KBM-7 (cell line): Measurements from ENCODE around the gene RPS27A.
A peak's percentile ranks its signal among the peaks of the same experiment; 100 is the strongest.
"Not testable (repeated sequence)": the region's sequence is repeated elsewhere in the genome, so short reads cannot be mapped to it uniquely, and the experiment has no call there.

Experiments used
- DNase-seq: peaks from one replicate; pipeline ENCODE4 v3.0.0-alpha.2; 2015
- in situ Hi-C: fragments of 300-500 bp; cut with MboI; formaldehyde crosslinking; loops from 2 replicates; pipeline ENCODE4 v1.14.3; 2020; ENCODE audit warnings: low sequenced_read_pairs, low pct_unique_long_range_greater_than_20kb, mixed read lengths

The RPS27A gene

DNA sequence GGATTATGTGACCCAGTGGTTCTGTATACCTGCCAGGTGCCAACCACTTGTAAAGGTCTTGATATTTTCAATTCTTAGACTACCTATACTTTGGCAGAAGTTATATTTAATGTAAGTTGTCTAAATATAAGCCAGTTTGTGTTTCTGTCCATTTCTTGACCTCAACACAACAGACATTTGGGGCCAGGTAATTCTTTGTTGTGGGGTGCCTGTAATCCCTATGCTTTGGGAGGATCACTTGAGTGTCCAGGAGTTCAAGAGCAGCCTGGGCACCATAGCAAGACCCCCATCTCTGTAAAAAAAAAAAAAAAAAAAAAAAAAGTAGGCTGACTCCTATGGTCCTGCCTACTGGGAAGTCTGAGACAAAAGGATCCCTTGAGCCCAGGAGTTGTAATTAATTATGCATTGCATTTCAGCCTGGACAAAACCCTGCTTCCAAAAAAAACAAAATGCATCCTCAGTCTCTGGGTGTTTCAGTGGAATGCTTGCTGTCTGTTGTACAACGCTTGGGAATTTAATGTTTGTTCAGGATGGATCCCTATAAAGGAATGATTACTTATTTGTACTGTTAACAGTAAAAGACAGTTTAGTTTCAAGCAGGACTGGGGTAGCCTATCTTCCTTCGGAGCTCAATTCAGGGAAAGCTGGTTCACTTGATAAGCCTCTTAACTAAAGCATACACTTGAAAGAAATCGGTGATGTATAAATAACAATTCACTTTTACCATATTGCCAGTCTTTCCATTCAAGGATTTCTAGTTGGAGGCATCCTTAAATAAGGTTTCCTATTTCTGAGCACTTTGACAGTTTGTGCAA lies 3.4 kb downstream of the RPS27A start:
- in situ Hi-C loops: no loop called here
- no peak for DNase-seq

DNA sequence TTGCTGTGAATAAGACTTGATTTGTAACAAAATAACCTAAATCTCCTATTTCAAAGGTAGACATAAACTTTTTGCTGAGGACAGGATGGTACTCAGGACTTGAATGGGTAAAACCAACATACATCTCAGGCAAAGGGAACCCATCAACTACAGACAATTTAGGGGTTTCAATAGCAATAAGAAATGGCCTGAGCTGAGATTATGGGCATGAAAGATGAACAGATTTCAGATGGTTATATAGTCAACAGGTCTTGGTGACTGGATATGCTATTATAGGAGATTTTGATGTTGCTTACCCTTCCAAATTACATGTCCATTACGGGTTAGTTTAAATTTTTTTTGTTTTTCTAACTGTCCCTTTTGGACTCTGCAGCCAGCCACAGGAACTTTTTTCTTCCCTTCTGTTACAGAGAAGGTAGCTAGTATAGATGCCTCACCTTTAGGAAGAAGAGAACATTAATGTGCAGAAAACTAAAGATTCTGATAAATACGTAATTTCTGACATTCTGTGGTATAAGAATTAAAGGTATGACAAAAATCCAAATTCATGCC lies 4.6 kb downstream of the RPS27A start:
- in situ Hi-C loops: no loop called here
- DNase-seq: peak; percentile 31

DNA sequence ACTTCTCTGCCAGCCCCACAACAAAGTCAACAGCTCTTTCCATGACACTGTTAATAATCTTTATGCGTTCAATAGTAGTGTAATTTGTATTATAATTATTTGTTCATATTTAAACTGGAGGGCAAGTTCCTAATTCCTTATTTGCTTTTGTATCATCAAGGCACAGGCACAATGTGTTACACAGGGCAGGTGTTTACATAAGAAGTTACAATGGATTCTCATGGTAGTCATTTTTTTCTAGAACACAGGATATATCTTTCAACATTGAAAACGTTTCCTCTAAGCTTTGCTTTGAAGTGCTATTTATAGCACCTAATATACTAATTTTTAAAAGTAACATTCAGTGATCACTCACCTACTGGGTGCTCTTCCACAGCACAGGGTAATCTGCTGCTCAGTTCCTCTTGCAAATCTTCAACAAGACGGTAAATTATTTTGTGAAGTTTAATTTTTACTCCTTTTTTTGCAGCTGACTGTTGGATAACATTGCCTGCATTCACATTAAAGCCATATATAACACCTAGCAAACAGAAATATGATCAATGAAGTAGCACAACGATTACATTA lies 7.3 kb downstream of the RPS27A start:
- DNase-seq: no peak
- in situ Hi-C loops: no loop called here

DNA sequence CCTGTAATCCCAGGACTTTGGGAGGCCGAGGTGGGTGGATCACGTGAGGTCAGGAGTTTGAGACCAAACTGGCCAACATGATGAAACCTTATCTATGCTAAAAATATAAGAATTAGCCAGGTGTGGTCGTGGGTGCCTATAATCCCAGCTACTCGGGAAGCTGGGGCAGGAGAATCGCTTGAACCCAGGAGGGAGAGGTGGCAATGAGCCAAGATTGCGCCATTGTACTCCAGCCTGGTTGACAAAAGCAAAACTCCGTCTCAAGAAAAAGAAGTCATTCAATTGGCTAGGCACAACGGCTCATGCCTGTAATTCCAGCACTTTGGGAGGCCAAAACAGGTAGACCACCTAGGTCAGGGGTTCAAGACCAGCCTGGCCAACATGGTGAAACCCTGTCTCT lies 9.1 kb downstream of the RPS27A start:
- in situ Hi-C loops, DNase-seq: not testable (repeated sequence)

DNA sequence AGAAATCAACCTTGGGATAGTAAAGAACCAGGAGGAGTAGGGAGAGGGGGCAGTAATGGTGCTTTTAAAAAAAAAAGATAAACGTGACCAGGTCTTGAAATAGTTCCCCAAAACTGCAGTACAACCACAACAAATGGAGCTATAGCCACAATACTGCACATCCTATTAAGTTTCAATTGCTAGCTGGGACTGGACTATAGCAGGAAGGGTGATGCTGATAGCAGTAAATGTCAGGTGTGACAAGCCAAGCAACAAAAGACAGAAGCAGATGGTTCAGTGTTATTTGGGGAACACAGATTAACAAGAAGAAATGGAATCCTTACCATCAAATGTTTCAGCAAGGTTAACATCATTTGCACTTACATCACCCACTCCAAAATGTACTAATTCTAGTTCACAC lies 10.1 kb downstream of the RPS27A start:
- DNase-seq: no peak
- in situ Hi-C loops: no loop called here

DNA sequence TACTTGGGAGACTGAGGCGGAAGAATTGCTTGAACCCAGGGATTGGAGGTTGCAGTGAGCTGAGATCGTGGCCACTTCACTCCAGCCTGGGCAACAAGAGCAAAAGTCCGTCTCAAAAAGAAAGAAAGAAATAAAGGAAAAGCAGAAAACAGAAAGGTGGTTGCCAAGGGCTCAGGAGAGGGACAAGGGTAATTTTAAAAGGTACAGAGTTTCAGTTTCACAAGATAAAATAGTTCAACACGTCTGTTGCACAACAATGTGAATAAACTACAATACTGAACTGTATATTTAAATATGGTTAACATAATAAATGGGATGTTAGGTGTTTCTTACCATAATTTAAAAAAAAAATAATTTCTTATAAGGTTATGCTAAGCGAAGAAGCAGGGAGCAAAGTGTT lies 12.9 kb downstream of the RPS27A start:
- in situ Hi-C loops: no loop called here

DNA sequence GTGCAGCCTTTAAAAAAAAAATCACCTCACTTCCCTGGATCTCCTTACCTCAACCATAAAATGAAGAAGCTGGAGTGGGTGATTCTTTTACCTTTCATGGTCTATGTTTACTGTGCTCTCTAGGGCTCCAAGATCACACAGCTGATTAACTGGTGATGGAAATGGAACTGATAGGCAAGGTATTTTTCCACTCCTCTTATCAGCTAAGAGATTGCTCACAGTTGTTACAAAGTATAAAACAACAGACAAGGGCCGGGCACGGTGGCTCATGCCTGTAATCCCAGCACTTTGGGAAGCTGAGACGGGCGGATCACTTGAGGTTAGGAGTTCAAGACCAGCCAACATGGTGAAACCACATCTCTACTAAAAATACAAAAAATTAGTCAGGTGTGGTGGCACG lies 14.5 kb downstream of the RPS27A start:
- DNase-seq: no peak
- in situ Hi-C loops: no loop called here

More for the DNA sequence above, 12.9 kb downstream of the RPS27A start:
- DNase-seq: no peak

DNA sequence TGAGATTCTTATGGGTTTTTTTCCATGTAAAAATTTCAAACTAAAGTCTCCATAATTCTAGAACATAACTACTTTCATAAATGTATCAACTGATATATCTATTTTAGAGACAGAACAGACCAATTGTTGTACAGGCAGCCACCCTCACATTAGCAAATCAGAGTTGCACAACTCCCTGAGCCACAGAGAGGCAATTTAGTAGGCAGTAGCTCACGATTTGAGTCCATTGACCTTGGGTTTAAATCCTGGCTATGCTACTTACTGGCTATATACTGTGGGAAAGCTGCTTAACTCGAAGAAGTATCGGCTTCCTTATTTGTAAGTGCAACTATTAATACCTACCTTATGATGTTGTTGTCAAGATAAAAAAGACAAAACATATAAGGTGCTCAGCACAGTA lies 20.3 kb downstream of the RPS27A start:
- in situ Hi-C loops: no loop called here

DNA sequence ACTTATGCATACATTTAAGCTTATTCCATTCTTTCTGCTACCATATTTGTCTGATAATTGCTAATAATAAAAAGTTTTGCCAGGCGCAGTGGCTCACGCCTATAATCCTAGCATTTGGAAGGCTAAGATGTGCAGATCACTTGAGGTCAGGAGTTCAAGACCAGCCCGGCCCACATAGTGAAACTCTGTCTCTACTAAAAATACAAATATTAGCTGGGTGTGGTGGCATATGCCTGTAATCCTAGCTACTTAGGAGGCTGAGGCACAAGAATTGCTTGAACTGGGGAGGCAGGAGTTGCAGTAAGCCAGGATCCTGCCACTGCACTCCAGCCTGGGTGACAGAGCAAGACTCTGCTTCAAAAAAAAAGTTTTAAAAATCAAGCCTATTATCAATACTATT lies 27.1 kb downstream of the RPS27A start:
- DNase-seq, in situ Hi-C loops: not testable (repeated sequence)

More for the DNA sequence above, 20.3 kb downstream of the RPS27A start:
- DNase-seq: no peak

DNA sequence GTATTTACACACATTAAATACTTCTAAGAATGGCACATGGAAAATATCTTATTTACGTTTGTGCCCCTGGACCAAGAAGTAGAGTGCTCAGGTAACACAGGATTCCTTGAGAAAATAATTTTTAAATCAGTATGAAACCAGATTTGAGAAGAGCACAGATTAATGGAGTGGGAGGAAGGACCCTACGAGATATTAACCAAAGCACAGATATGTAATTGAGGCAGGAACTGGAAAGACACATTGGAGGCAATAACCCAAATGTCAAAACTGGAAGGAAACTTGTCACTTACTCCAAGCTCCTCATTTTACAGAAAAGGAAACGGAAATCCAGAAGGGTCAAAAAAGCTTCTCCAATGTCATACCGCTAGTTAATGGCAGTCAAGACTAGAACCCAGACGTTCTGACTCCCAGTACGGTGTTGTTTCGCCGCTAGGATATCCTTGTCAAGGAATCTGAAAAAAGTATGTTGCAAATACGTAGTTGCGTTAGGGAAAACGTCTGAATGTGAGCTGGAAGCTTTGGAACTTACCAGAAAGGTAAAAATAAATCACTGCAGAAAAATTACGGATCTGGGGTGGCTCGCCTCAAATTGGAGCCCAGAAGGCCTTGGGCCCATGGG lies 35.9 kb downstream of the RPS27A start:
- DNase-seq: no peak
- in situ Hi-C loops: no loop called here

DNA sequence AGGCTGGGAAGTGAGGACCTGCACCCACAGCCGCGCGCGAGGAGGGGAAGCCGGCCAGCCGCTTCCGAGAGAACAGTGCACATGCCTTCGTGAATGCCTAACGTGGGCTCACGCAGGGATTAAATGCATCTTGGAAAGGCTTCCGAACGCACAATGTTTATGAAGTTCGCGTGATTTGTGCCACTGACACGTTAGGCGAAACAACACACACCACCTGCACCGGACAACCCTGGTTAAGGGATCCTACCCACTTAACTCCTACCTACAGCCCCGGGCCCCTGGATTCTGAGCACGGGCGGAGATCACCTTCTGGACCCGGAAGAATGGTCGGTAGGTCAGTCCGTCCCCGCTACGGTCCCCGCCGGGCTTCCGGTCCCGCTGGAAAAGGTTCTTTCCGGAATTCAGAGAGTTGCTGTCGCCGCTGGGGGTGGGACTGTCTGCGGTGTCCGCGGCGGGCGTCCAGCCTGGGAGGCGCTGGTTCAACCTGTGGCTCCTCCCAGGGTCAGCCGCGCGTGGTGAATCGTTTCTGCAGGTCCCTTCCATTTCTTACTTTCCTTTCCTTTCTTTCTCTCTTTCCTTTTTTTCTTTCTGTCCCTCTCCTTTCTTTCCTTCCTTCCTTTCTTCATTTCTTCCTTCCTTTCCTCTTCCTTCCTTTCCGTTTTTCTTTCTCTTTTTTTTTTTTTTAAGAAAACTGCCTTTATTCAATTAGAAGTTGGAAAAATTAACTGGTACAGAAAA lies 36.6 kb downstream of the RPS27A start, which contains the start of gene MTIF2:
TSS of gene MTIF2 (minus strand) at position 325 of the 738 bp plus-strand sequence. CDS start 5,373 bp downstream, outside the sequence.
- peak; percentile 95 for DNase-seq
- in situ Hi-C loops: no loop called here

DNA sequence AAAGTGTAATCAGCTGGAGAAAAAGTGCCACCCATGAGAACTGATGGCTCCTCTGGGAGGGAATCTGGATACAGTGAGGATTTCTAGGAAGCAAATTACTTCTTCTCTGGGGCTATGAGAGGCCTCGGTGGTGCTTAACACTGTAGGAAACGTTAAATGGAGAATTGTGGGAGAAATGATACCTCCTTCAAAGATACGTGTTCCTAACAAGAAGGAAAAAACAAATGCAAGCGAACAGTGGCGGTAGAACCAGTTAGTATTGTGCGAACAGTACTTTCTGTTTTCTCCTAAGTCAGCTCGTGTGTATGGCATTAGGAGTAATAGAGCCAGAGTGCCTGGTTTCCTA lies 37.1 kb downstream of the RPS27A start:
- no peak for DNase-seq

DNA sequence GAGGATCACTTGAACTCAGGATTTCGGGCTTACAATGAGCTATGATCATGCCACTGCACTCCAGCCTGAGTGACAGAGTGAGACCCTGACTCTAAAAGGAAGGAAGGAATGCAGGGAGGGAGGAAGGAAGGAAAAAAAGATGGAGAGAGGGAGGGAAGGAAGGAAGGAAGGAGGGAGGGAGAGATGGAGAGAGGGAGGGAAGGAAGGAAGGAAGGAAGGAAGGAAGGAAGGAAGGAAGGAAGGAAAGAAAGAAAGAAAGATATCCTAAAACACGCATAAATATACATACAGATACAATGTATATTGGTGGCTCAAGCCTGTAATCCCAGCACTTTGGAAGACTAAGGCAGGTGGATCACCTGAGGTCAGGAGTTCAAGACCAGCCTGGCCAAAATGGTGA lies 41.9 kb downstream of the RPS27A start:
- in situ Hi-C loops, DNase-seq: not testable (repeated sequence)

More for the DNA sequence above, 37.1 kb downstream of the RPS27A start:
- in situ Hi-C loops: no loop called here

DNA sequence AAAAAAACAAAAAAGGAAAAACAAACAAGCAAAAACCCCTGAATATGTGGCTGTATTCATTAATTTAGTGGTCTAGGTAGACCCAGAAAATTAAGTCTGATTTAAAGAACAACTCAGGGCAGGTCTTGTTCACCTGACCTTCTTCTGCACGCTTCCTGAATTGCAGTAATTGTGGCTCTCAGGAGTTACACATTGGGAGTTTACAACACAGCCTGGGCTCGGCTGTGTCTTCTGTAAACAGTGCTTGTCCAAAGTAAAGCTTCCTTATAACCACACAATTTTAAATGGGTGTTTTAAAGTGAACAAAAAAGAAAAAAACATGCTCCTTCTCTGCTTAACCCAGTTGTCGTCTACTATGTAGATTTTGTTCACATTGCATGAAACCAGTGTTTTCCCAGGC lies 44.8 kb downstream of the RPS27A start:
- in situ Hi-C loops: no loop called here
- DNase-seq: no peak

DNA sequence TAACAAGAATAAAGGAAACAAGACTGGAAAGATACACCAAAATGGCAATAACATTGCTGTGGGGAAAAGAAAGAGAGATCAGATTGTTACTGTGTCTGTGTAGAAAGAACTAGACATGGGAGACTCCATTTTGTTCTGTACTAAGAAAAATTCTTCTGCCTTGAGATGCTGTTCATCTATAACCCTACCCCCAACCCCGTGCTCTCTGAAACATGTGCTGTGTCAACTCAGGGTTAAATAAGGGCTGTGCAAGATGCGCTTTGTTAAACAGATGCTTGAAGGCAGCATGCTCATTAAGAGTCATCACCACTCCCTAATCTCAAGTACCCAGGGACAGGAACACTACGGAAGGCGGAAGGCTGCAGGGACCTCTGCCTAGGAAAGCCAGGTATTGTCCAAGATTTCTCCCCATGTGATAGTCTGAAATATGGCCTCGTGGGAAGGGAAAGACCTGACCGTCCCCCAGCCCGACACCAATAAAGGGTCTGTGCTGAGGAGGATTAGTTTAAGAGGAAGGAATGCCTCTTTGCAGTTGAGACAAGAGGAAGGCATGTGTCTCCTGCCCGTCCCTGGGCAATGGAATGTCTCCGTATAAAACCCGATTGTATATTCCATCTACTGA lies 46.8 kb downstream of the RPS27A start:
- DNase-seq, in situ Hi-C loops: not testable (repeated sequence)

DNA sequence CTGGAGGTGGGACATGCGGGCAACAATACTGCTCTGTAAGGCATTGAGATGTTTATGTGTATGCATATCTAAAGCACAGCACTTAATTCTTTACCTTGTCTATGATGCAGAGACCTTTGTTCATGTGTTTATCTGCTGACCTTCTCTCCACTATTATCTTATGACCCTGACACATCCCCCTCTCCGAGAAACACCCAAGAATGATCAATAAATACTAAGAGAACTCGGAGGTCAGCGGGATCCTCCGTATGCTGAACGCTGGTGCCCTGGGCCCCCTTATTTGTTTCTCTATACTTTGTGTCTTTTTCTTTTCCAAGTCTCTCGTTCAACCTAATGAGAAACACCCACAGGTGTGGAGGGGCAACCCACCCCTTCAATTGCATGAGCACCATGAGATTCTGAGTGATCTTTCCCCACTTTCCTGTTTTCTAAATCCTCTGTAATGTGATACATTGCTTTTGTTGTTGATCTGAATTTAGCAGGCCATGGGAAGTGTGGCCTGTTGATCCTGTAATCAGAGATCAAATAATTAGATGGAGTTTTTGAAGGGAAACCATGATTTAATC lies 47.5 kb downstream of the RPS27A start:
- in situ Hi-C loops: not testable (repeated sequence)

DNA sequence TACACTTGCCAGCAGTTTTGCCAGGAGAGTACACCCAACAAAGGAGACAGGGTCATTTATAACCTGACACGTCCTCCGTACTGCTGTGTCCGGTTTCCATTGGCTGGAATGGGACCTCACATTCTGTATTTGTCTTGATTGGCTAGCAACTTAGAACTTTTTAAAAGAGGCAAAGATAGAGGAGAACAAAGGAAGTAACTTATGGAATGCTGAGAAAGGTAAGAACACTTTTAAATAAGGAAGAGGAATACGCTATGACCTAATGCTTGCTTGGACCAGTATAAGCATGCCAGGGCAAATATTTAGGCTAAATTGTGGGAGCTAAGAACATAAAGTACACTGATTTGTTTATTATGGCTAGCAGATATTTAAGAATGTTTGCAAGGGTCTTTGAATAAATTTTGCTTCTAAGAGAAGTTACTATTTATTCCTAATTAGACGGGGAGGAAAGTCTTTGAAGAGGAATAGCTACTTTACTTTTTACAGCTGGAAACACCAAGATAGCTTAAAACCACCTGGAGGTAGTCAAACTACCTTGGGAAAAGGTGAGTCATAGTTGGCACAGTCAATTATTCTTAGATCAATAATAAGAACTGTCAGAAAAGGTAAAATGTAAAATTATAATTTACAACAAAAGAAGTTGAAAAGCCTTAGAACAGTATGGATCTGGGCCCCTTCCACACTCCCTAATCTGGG lies 48.5 kb downstream of the RPS27A start:
- in situ Hi-C loops, DNase-seq: not testable (repeated sequence)

More for the DNA sequence above, 47.5 kb downstream of the RPS27A start:
- not testable (repeated sequence) for DNase-seq
